ENCODE results near the gene NEGR1.

The NEGR1 gene

DNA sequence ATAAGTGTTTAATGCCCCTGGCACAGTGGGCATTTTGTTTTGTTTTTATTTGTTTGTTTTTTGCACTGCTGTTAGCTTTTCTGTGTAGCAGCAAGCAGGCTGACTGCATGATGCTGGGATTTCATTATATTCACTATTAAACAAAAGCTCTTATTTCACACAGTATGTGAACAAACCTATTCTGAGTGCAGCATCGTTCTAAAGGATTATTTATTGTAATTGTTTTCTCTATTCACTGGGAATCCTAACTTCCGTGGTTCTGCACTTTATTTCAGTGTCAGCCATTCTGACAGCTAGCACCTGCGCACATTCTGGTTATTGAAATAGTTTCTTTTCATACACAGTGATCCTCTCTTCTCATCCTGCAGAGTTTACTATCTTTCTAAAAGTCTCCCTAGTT lies 595.0 kb downstream of the NEGR1 start:
- no peak for DNase-seq (ENCODE audit: low read depth)
- TF ChIP-seq, protein P1, sequence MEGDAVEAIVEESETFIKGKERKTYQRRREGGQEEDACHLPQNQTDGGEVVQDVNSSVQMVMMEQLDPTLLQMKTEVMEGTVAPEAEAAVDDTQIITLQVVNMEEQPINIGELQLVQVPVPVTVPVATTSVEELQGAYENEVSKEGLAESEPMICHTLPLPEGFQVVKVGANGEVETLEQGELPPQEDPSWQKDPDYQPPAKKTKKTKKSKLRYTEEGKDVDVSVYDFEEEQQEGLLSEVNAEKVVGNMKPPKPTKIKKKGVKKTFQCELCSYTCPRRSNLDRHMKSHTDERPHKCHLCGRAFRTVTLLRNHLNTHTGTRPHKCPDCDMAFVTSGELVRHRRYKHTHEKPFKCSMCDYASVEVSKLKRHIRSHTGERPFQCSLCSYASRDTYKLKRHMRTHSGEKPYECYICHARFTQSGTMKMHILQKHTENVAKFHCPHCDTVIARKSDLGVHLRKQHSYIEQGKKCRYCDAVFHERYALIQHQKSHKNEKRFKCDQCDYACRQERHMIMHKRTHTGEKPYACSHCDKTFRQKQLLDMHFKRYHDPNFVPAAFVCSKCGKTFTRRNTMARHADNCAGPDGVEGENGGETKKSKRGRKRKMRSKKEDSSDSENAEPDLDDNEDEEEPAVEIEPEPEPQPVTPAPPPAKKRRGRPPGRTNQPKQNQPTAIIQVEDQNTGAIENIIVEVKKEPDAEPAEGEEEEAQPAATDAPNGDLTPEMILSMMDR (IDR thresholded peaks at IDR 0.05; ENCODE audit: control insufficient read depth, extremely low read depth, insufficient read depth), result no peak
- no peak overlapping the region for H3K4me3 ChIP-seq (ENCODE audit: low read depth, low read length)

DNA sequence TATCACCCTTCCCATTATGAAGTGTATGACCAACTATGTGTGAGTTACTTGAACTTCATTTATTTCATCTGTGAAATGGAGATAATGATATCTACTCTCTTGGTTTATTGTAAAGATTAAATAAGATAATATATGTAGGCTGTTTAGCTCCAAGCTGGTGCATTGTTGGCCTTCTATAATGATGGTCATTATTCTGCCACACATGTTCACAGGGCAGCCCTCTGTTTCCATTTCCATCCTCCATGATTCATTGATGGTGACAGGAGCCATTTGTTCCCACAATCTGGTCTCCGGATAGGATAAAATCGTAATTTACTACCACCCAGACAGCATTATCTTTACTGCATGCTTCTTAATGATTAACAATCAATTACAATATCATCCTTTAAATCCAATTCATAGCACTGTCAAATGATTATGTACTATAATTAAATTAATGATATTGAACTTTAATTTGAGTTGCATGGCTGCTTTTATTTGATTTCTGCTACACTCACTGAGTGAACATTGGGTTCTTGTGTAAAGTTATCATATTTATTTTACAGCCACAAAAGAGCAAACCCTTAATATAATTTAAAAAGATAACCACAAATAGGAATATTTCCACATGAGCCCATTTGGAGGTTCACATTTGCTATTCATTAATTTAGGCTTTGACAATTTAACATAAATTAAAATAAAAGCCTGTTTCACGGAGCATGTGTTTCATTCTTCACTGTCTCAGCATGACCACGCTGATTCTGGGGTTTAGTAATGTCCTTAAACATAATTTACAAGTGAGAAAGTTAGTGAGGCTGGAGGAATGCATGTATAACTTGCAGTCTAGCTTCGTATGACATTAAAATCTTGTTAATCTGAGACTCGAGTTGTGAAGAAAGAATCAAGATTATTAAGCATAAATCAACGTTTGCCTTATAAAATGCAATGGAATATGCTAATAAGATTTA lies 605.1 kb downstream of the NEGR1 start:
- no peak overlapping the region for H3K4me3 ChIP-seq (ENCODE audit: low read depth, low read length)
- no peak for DNase-seq (ENCODE audit: low read depth)
- TF ChIP-seq, protein P1 (IDR thresholded peaks at IDR 0.05; ENCODE audit: control insufficient read depth, extremely low read depth, insufficient read depth), result no peak

DNA sequence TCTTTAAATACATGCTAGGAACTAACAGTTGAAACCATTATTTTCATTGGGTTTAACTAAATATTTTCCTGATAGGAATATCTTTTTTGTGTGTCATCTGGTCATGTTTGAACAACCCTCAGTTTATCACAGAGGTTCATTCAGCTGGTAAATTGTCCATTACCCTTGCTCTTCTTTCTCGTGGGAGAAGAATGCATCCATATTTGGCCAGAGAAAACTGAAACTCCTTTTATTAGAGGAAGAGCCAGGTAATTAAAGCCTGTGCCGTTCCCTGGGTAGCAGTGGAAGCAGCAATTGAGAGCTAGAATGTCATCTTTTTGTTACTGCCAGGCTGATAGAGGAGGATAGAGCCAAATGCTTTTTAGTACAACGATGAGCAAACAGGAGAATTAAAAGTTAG lies 614.3 kb downstream of the NEGR1 start:
- no peak overlapping the region for H3K4me3 ChIP-seq (ENCODE audit: low read depth, low read length)
- TF ChIP-seq, protein P1 (IDR thresholded peaks at IDR 0.05; ENCODE audit: control insufficient read depth, extremely low read depth, insufficient read depth), result no peak
- DNase-seq (ENCODE audit: low read depth), result no peak

DNA sequence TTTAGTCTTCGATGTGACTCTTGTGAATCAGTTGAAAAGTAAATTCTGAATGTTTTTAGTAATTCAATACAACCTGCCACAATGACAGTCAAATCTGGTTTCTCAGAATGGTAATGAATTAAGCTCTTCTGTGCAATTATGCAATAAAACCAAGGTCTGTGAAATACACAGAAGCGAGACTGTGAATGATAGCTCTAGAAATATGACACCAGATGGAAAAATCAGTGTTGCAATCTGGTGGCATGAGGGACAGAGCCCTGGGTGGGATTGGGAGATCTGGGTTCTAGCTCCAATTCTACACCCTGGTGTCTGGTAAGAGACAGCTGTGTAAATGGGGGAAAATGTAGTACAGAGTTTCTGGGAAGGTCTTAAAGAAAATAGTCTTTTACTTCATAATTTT lies 615.1 kb downstream of the NEGR1 start:
- TF ChIP-seq, protein P1 (IDR thresholded peaks at IDR 0.05; ENCODE audit: control insufficient read depth, extremely low read depth, insufficient read depth), result no peak
- DNase-seq (ENCODE audit: low read depth), result no peak
- no peak overlapping the region for H3K4me3 ChIP-seq (ENCODE audit: low read depth, low read length)

DNA sequence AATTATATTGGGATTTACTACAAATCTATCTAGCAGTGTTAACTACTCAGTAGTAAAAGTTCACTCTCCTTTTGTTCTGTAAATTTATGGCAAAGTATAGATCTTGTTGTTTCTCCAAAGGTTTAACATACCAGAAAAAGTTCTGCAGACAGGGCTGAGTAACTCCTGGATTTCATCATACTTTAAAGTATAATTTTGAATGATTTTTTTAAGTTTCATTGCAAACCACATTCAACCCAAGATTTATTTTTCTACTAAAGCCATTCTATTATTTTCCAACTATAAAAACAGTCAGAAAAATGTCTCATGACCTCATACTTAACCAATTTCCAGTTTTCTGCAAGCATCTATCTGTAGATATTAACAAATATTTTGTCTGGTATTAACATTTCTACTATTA lies 615.7 kb downstream of the NEGR1 start:
- TF ChIP-seq, protein P1 (IDR thresholded peaks at IDR 0.05; ENCODE audit: control insufficient read depth, extremely low read depth, insufficient read depth), result no peak
- H3K4me3 ChIP-seq (ENCODE audit: low read depth, low read length), result no peak overlapping the region
- no peak for DNase-seq (ENCODE audit: low read depth)

DNA sequence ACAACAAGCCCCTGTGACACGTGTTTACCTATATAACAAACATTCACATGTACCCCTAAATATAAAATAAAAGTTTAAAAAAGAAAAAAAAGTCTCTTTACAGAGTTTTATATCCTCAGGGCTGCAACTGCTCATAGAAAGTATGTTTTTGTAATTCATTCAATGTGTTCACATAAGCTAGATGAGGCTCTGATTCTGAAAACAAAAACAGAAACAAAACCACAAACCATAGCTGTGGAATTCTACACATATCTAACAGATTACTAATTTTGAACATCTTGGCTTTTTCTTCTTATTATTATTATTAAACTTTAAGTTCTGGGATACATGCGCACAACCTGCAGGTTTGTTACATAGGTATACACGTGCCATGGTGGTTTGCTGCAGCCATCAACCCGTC lies 621.9 kb downstream of the NEGR1 start:
- no peak for DNase-seq (ENCODE audit: low read depth)
- TF ChIP-seq, protein P1 (IDR thresholded peaks at IDR 0.05; ENCODE audit: control insufficient read depth, extremely low read depth, insufficient read depth), result no peak
- H3K4me3 ChIP-seq (ENCODE audit: low read depth, low read length), result no peak overlapping the region

Data from LNCaP clone FGC (cell line).